Smooth muscle cell (in vitro differentiated cells): ENCODE results near the gene CYB5A. TPM values are rescaled to one million over a fixed set of nuclear protein-coding genes. Genes with fewer than 3 reads are reported as not detected.
A peak's percentile ranks its signal among the peaks of the same experiment; 100 is the strongest.

Experiments
- DNase-seq: peaks from one replicate; lab custom pipeline; 2025; ENCODE audit not compliant: unreplicated experiment; lab: John Stamatoyannopoulos, UW
- H2AFZ ChIP-seq: fragments of 200-600 bp; sonication (generic); 2 replicates; pipeline ENCODE4 v1.6.0; 2016; ENCODE audit warnings: antibody characterized with exemption, low read depth, mild to moderate bottlenecking
- H3F3A ChIP-seq: fragments of 200-600 bp; sonication (generic); 2 replicates; pipeline ENCODE4 v1.6.0; 2017; ENCODE audit warnings: antibody characterized with exemption, low read depth
- H3K27ac ChIP-seq: fragments of 200-600 bp; sonication (generic); 2 replicates; pipeline ENCODE4 v1.5.1; 2016; ENCODE audit warnings: low read depth, mild to moderate bottlenecking
- H3K27me3 ChIP-seq: fragments of 200-600 bp; sonication (generic); 2 replicates; pipeline ENCODE4 v1.6.1; 2016; ENCODE audit warnings: low read depth, mild to moderate bottlenecking
- H3K36me3 ChIP-seq: fragments of 200-600 bp; sonication (generic); 2 replicates; pipeline ENCODE4 v1.5.1; 2016; ENCODE audit warnings: low read depth
- H3K4me1 ChIP-seq: fragments of 200-600 bp; sonication (generic); 2 replicates; pipeline ENCODE4 v1.5.1; 2016; ENCODE audit warnings: low read depth
- H3K4me2 ChIP-seq: fragments of 200-600 bp; sonication (generic); 2 replicates; pipeline ENCODE4 v1.6.0; 2016; ENCODE audit warnings: mild to moderate bottlenecking
- H3K4me3 ChIP-seq: fragments of 200-600 bp; sonication (generic); 2 replicates; pipeline ENCODE4 v1.5.1; 2016; ENCODE audit warnings: mild to moderate bottlenecking
- H3K79me2 ChIP-seq: fragments of 200-600 bp; sonication (generic); 2 replicates; pipeline ENCODE4 v1.6.0; 2016; ENCODE audit warnings: low read depth, mild to moderate bottlenecking
- H3K9ac ChIP-seq: fragments of 200-600 bp; sonication (generic); 2 replicates; pipeline ENCODE4 v1.6.0; 2016; ENCODE audit warnings: low read depth
- H3K9me3 ChIP-seq: fragments of 200-600 bp; sonication (generic); replicated peaks from 2 replicates; pipeline ENCODE4 v1.5.1; 2016; ENCODE audit warnings: low read depth
- H4K20me1 ChIP-seq: fragments of 200-600 bp; sonication (generic); 2 replicates; pipeline ENCODE4 v1.6.0; 2016; ENCODE audit warnings: low read depth
- WGBS: methylation state at CpG from one replicate; pipeline ENCODE4 v1.1.7; 2016; ENCODE audit warnings: low lambda C conversion rate; 5-methylcytosine and 5-hydroxymethylcytosine counted together
- polyA plus RNA-seq: library from polyadenylated mRNA; unstranded; fragments of >200 nt; fragmentation: Nextera tagmentation; extraction: Ambion mirVana; gene quantifications from 2 replicates; pipeline ENCODE4 v1.2.1, GENCODE V29; 2016
- total RNA-seq: library from RNA; depleted of rRNA; stranded (reverse); fragments of >200 nt; gene quantifications from 2 replicates; pipeline ENCODE4 v1.2.3, GENCODE V29; 2014
- TF ChIP-seq, protein P1 (sequence below): fragments of 200-600 bp; sonication (generic); IDR thresholded peaks from 2 replicates; pipeline ENCODE4 v1.5.1; 2017; ENCODE audit warnings: borderline replicate concordance, mild to moderate bottlenecking, antibody characterized with exemption; ENCODE audit not compliant: insufficient read depth, poor library complexity, severe bottlenecking

Gene CYB5A
- total and polyA plus RNA-seq, 2 experiments from 2014 or later: 52.8 to 83.2 TPM

DNA sequence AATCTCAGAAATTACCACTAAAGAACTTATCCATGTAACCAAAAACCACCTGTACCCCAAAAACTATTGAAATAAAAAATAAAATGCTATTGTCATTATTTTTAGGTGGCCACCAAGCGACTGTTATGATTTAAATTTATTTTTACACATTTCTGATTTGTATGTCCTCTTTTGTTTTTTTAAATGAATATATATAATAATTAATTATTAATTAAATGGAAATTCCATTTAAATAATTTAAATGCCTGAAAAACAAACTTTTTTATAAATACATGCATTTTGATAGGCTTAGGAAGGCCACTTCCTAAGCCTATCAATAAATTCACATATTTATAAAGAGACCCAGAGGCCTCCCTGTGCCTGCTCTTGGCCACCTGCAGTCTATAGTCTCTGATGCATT is 52.2 kb downstream of the CYB5A start:
- 100% methylated on average over 1 of the region's 1 CpG for WGBS
- Histone ChIP-seq H3K27ac (no peak overlapping the region), H2AFZ (no peak overlapping the region), H3K79me2 (no peaks in the 10 kb centered on the region), H3K4me2 (no peak overlapping the region), H3K36me3 (no peaks in the 10 kb centered on the region), H3K4me1 (no peaks in the 10 kb centered on the region), H3F3A (no peaks in the 10 kb centered on the region), H4K20me1 (no peaks in the 10 kb centered on the region), H3K4me3 (no peak overlapping the region), H3K9me3 (no peaks in the 10 kb centered on the region), H3K9ac (no peak overlapping the region), H3K27me3 (no peaks in the 10 kb centered on the region)
- no peak for DNase-seq
- TF ChIP-seq, protein P1, sequence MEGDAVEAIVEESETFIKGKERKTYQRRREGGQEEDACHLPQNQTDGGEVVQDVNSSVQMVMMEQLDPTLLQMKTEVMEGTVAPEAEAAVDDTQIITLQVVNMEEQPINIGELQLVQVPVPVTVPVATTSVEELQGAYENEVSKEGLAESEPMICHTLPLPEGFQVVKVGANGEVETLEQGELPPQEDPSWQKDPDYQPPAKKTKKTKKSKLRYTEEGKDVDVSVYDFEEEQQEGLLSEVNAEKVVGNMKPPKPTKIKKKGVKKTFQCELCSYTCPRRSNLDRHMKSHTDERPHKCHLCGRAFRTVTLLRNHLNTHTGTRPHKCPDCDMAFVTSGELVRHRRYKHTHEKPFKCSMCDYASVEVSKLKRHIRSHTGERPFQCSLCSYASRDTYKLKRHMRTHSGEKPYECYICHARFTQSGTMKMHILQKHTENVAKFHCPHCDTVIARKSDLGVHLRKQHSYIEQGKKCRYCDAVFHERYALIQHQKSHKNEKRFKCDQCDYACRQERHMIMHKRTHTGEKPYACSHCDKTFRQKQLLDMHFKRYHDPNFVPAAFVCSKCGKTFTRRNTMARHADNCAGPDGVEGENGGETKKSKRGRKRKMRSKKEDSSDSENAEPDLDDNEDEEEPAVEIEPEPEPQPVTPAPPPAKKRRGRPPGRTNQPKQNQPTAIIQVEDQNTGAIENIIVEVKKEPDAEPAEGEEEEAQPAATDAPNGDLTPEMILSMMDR: no peak

DNA sequence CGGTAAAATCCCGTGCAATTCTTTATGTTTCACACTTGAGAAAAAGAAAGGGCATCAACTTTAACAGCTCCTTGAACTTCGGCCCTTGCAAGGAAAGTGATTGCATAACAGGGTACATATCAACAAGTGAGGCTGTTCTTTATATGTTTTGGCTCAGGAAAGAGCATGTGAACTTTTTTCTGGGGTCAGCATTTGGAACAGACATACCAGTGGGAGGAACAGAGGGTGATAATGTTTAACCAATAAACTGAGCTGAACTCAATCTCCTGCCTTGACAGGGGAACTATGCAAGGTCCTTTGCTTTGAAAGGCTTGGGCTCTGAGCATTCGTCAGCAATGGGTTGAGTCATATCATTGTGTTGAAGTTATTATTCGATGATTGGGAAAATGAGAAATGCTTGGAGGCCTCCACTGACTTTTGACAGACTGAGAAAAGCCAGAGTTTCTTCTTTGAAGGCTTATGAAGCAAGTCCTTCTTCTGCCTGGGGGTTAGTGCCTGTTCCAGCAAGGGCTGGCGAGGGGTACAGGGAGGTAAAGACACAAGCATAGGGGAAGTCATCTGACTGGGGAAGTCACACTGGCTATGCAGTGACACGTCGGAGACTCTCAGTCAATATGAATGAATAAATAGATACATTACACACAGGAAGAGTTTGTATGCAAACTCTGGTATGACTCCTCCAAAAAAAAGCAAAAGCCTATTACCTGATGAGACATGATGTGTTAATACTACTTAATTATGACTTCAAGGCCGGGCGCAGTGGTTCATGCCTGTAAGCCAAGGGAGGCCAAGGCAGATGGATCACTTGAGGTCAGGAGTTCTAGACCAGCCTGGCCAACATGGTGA is 57.2 kb downstream of the CYB5A start:
- Histone ChIP-seq H3K79me2 (no peaks in the 10 kb centered on the region), H3K9ac (no peak overlapping the region), H3F3A (no peaks in the 10 kb centered on the region), H4K20me1 (no peaks in the 10 kb centered on the region), H3K36me3 (no peaks in the 10 kb centered on the region), H3K4me2 (peak overlapping the region; percentile 10), H3K27me3 (no peaks in the 10 kb centered on the region), H3K27ac (peak overlapping the region; percentile 25), H3K4me3 (no peak overlapping the region), H2AFZ (no peak overlapping the region), H3K4me1 (no peaks in the 10 kb centered on the region), H3K9me3 (no peaks in the 10 kb centered on the region)
- no peak for DNase-seq
- 46% methylated on average over 10 of the region's 10 CpGs for WGBS
- TF ChIP-seq, protein P1: no peak

DNA sequence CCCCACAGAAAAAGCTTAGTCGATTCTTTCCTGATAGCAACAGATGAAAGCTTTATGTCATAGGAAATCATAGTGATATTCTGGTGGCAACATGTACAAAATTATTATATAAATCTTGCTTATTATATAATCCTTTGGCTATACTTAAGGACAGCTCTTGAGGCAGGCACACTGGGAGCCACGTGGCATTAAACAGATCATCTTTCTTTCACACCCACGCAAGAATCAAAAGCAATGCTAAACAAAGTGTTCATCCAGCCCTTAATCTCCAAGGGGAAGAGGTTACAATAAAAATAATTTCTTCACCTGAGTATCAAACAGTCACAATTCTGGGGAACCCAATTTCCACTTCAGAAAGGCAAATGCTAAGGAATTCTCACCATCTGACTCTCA is 57.8 kb downstream of the CYB5A start:
- H3K4me2 ChIP-seq: no peak overlapping the region
- no peaks in the 10 kb centered on the region for H3F3A ChIP-seq
- H3K4me1 ChIP-seq: no peaks in the 10 kb centered on the region
- no peaks in the 10 kb centered on the region for H3K36me3 ChIP-seq
- no peaks in the 10 kb centered on the region for H4K20me1 ChIP-seq
- no peaks in the 10 kb centered on the region for H3K79me2 ChIP-seq
- TF ChIP-seq, protein P1: no peak
- H3K9ac ChIP-seq: no peak overlapping the region
- no peaks in the 10 kb centered on the region for H3K27me3 ChIP-seq
- peak overlapping the region; percentile 25 for H3K27ac ChIP-seq
- no peak for DNase-seq
- H3K4me3 ChIP-seq: no peak overlapping the region
- WGBS: 64% methylated on average over 3 of the region's 3 CpGs
- no peaks in the 10 kb centered on the region for H3K9me3 ChIP-seq
- no peak overlapping the region for H2AFZ ChIP-seq
